ENCODE measurements around the gene MICAL2. TPM values are rescaled to one million over a fixed set of nuclear protein-coding genes. Genes with fewer than 3 reads are reported as not detected.

The MICAL2 gene
- total RNA-seq, 1 experiment from 2014 or later, result 153 TPM

Small RNA genes lying within 50 kb of the gene (small RNA-seq; reads per million reads assigned to genes)
- gene MIR6124, result not detected

Other genes starting within 250 kb of the MICAL2 start
- not detected in 2 replicates for gene DKK3, start 102.0 kb upstream of the MICAL2 start, total RNA-seq (2014; rRNA removed; shearing (Covaris generic))

Data from HT-29 (cell line).